CD8-positive, alpha-beta memory T cell (primary cell): Measurements from ENCODE around the gene IGDCC3. TPM values are rescaled to one million over a fixed set of nuclear protein-coding genes. Genes with fewer than 3 reads are reported as not detected.

Experiments used
- CTCF ChIA-PET: fragments of 350-600 bp; sonication (Branson Sonifier 250); formaldehyde crosslinking; loops from one replicate; lab custom pipeline; 2021; ENCODE audit warnings: antibody characterized with exemption; lab: Charles Lee
- POLR2A ChIA-PET: fragments of 350-600 bp; sonication (Branson Sonifier 250); formaldehyde crosslinking; loops from one replicate; lab custom pipeline; 2021; ENCODE audit warnings: antibody characterized with exemption; lab: Charles Lee
- DNase-seq, 5 donors: peaks; one replicate each; pipeline versions ENCODE4 v3.0.0 to v3.0.0-alpha.2; 2020 to 2022; ENCODE audit warnings: mixed read lengths in 1 of 5
- H3K27ac ChIP-seq: one replicate; pipeline ENCODE4 v1.7.0; 2013; ENCODE audit warnings: low read depth, mild to moderate bottlenecking, low read length, moderate library complexity
- H3K27me3 ChIP-seq: 2 replicates; pipeline ENCODE4 v1.7.0; 2013; ENCODE audit warnings: low read length, mild to moderate bottlenecking; ENCODE audit not compliant: insufficient read depth, poor library complexity, severe bottlenecking
- H3K36me3 ChIP-seq: 2 replicates; pipeline ENCODE4 v1.7.0; 2013; ENCODE audit warnings: mild to moderate bottlenecking, low read length, moderate library complexity; ENCODE audit not compliant: insufficient read depth
- H3K4me1 ChIP-seq: 2 replicates; pipeline ENCODE4 v1.7.0; 2013; ENCODE audit warnings: mild to moderate bottlenecking, low read length, moderate library complexity; ENCODE audit not compliant: insufficient read depth
- H3K4me3 ChIP-seq: 2 replicates; pipeline ENCODE4 v1.7.0; 2013; ENCODE audit warnings: mild to moderate bottlenecking, low read length
- H3K9me3 ChIP-seq: 2 replicates; pipeline ENCODE4 v1.7.0; 2013; ENCODE audit warnings: mild to moderate bottlenecking, low read length
- H3K27ac Mint-ChIP-seq, 8 donors: one replicate each; pipeline ENCODE4 v1.8.0; 2020 to 2021; ENCODE audit warnings: mixed read lengths in 8 of 8, mild to moderate bottlenecking in 6 of 8, inconsistent platforms in 3 of 8, moderate library complexity in 3 of 8
- H3K27me3 Mint-ChIP-seq, 2 donors: one replicate each; pipeline ENCODE4 v1.8.0; 2020 to 2021; ENCODE audit warnings: mixed read lengths in 2 of 2, mild to moderate bottlenecking in 1 of 2, moderate library complexity in 1 of 2
- H3K36me3 Mint-ChIP-seq, 3 donors: one replicate each; pipeline ENCODE4 v1.8.0; 2020 to 2021; ENCODE audit warnings: mixed read lengths in 3 of 3, inconsistent platforms in 1 of 3, mild to moderate bottlenecking in 1 of 3
- H3K4me1 Mint-ChIP-seq, 3 donors: one replicate each; pipeline ENCODE4 v1.8.0; 2020 to 2021; ENCODE audit warnings: mixed read lengths in 3 of 3, inconsistent platforms in 1 of 3, mild to moderate bottlenecking in 1 of 3
- H3K4me3 Mint-ChIP-seq, 7 donors: one replicate each; pipeline ENCODE4 v1.8.0; 2020 to 2021; ENCODE audit warnings: mixed read lengths in 7 of 7, mild to moderate bottlenecking in 6 of 7, moderate library complexity in 4 of 7, inconsistent platforms in 2 of 7
- H3K9me3 Mint-ChIP-seq, 5 donors: one replicate each; pipeline ENCODE4 v1.8.0; 2020 to 2022; ENCODE audit warnings: mixed read lengths in 5 of 5, mild to moderate bottlenecking in 3 of 5, moderate library complexity in 2 of 5, inconsistent platforms in 1 of 5
- polyA plus RNA-seq: library from polyadenylated mRNA; unstranded; fragments of 300-500 nt; fragmentation: Illumina TruSeq; gene quantifications from one replicate; pipeline ENCODE4 v1.2.3, GENCODE V29; 2021
- total RNA-seq, 2 experiments: library from RNA; stranded (reverse); gene quantifications; one replicate each; pipeline ENCODE4 v1.2.3, GENCODE V29; 2021

The IGDCC3 gene
- total and polyA plus RNA-seq, 3 experiments from 2014 or later, result not detected

GRCh38 chr15:65285291-65286068 lies 92.3 kb downstream of the IGDCC3 start:
- Histone ChIP-seq H3K4me1 (peaks cover 23% of the 10 kb centered on the region), H3K4me3 (peak overlapping the region; percentile 80), H3K27ac (peak overlapping the region; percentile 78), H3K27me3 (no peaks in the 10 kb centered on the region), H3K36me3 (no peaks in the 10 kb centered on the region), H3K9me3 (no peaks in the 10 kb centered on the region)
- ChIA-PET CTCF (interaction anchor here (0.6 to 2.6 kb wide), 8 partner anchors 10 to 100 kb away, joined by 3 to 12 read pairs (median 5); partner anchors contain the start of genes CLPX and RNU5B-1), POLR2A (interaction anchor here (0.6 to 2.2 kb wide), 4 partner anchors 10 to 100 kb away, joined by 3 to 28 read pairs (median 24); partner anchors contain the start of genes CLPX, RNU5A-1 and RNU5B-1)
- H3K4me3 Mint-ChIP-seq, result peak overlapping the region; percentile 67 to 94 (median 88)
- peaks cover 31 to 60% (median 49%) of the 10 kb centered on the region in 3 donors for H3K4me1 Mint-ChIP-seq
- peaks cover 0 to 21% (median 0%) of the 10 kb centered on the region in 3 donors for H3K36me3 Mint-ChIP-seq
- no peak for DNase-seq
- peaks cover 0 to 2% of the 10 kb centered on the region in 2 donors for H3K27me3 Mint-ChIP-seq
- H3K27ac Mint-ChIP-seq, result peak overlapping the region; percentile 7 to 96 (median 88)
- no peaks in the 10 kb centered on the region for H3K9me3 Mint-ChIP-seq

DNA sequence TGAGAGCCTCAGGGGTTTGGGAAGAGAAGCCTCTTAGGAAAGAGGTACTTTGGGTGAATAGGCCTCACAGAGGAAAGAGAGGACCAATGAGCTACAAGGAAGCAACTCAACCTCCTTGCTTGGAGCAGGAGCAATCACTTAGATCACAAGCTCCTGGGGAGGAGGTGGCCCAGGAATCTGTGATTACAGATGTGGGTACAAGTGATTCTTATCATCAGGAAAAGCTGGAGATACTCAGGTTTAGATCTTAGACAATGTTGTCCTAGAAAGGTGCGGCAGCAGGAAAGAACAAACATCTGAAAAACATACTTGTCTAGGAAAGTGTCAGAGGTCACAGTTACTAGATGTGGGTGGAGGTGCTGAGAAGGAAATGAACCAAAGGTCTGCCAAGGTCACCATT lies 99.3 kb downstream of the IGDCC3 start:
- Mint-ChIP-seq H3K27ac (peak overlapping the region in 3 of 8 donors; percentile 30 to 73 (median 67)), H3K36me3 (peaks cover 0 to 35% (median 0%) of the 10 kb centered on the region in 3 donors), H3K4me1 (peaks cover 37 to 63% (median 42%) of the 10 kb centered on the region in 3 donors), H3K9me3 (no peaks in the 10 kb centered on the region), H3K4me3 (no peak overlapping the region), H3K27me3 (no peaks in the 10 kb centered on the region)
- CTCF ChIA-PET, result interaction anchor here (0.9 to 1.9 kb wide), 2 partner anchors 8 to 19 kb away, joined by 3 to 5 read pairs; partner anchors contain the start of gene PARP16
- Histone ChIP-seq H3K36me3 (no peaks in the 10 kb centered on the region), H3K4me3 (no peak overlapping the region), H3K4me1 (peaks cover 29% of the 10 kb centered on the region), H3K9me3 (no peaks in the 10 kb centered on the region), H3K27ac (no peak overlapping the region), H3K27me3 (no peaks in the 10 kb centered on the region)
- POLR2A ChIA-PET, result no interaction called here
- DNase-seq, result no peak

Other genes starting within 250 kb of the IGDCC3 start
- 10 to 100 TPM; 33.6 to 39.6 TPM for gene PDCD7, start 244.2 kb downstream of the IGDCC3 start, total RNA-seq
- gene PDCD7, start 244.2 kb downstream of the IGDCC3 start, polyA plus RNA-seq, result 21.7 TPM
- gene CLPX, start 192.7 kb downstream of the IGDCC3 start, total RNA-seq, result 10 to 100 TPM; 60.5 to 65.6 TPM
- 28.9 TPM for gene CLPX, start 192.7 kb downstream of the IGDCC3 start, polyA plus RNA-seq
- under 1 TPM in 1 of 2 experiments, not detected in 1; 0.04 TPM for gene CILP, start 166.5 kb downstream of the IGDCC3 start, total RNA-seq
- 0.08 TPM for gene CILP, start 166.5 kb downstream of the IGDCC3 start, polyA plus RNA-seq
- 10 to 100 TPM; 14.1 to 14.7 TPM for gene PARP16, start 91.1 kb downstream of the IGDCC3 start, total RNA-seq
- 30.9 TPM for gene PARP16, start 91.1 kb downstream of the IGDCC3 start, polyA plus RNA-seq
- gene RNU5A-1, start 82.0 kb downstream of the IGDCC3 start, total RNA-seq, result not detected
- gene RNU5A-1, start 82.0 kb downstream of the IGDCC3 start, polyA plus RNA-seq, result not detected
- gene RNU5B-1, start 73.3 kb downstream of the IGDCC3 start, total RNA-seq, result not detected
- gene RNU5B-1, start 73.3 kb downstream of the IGDCC3 start, polyA plus RNA-seq, result not detected
- under 1 TPM; 0.35 to 0.51 TPM for gene IGDCC4, start 44.9 kb upstream of the IGDCC3 start, total RNA-seq
- gene IGDCC4, start 44.9 kb upstream of the IGDCC3 start, polyA plus RNA-seq, result not detected
- gene DPP8, start 139.7 kb upstream of the IGDCC3 start, total RNA-seq, result 10 to 100 TPM; 31.1 to 33.8 TPM
- 52.9 TPM for gene DPP8, start 139.7 kb upstream of the IGDCC3 start, polyA plus RNA-seq
- 10 to 100 TPM; 46.1 to 51.4 TPM for gene HACD3, start 152.5 kb upstream of the IGDCC3 start, total RNA-seq
- 40.3 TPM for gene HACD3, start 152.5 kb upstream of the IGDCC3 start, polyA plus RNA-seq
- 10 to 100 TPM; 62.0 to 64.7 TPM for gene INTS14, start 233.1 kb upstream of the IGDCC3 start, total RNA-seq
- 29.9 TPM for gene INTS14, start 233.1 kb upstream of the IGDCC3 start, polyA plus RNA-seq
- gene SLC24A1, start 243.9 kb upstream of the IGDCC3 start, total RNA-seq, result 1 to 10 TPM; 4.2 to 4.3 TPM
- gene SLC24A1, start 243.9 kb upstream of the IGDCC3 start, polyA plus RNA-seq, result 3.8 TPM